ENCODE measurements around the gene CLN5.

GRCh38 chr13:76973920-76974617 lies 17.8 kb upstream of the CLN5 start:
- no peak for TF ChIP-seq CTCF (IDR thresholded peaks at IDR 0.05)
- TF ChIP-seq POLR2AphosphoS5 (IDR thresholded peaks at IDR 0.05) = no peak
- TF ChIP-seq POLR2A (IDR thresholded peaks at IDR 0.05) = no peak
